HepG2 (cell line): Measurements from ENCODE around the gene ARMC5. TPM values are rescaled to one million over a fixed set of nuclear protein-coding genes. Genes with fewer than 3 reads are reported as not detected.

ENCODE experiments used
- AKNA ChIP-seq: sonication (generic); formaldehyde crosslinking; IDR thresholded peaks from 2 replicates; pipeline ENCODE4 v1.4.0; 2020; ENCODE audit warnings: missing genetic modification reagents, borderline replicate concordance
- DNMT3B ChIP-seq: conservative IDR thresholded peaks from 2 replicates; pipeline ENCODE4 v1.6.1; 2016; ENCODE audit warnings: missing biosample characterization, control low read depth
- GPBP1L1 ChIP-seq: sonication (generic); formaldehyde crosslinking; IDR thresholded peaks from 2 replicates; pipeline ENCODE4 v1.5.0; 2020; ENCODE audit warnings: mild to moderate bottlenecking, missing genetic modification reagents
- HNRNPH1 ChIP-seq: fragments of 200-400 bp; formaldehyde crosslinking; optimal IDR thresholded peaks from 2 replicates; pipeline ENCODE3; 2017; ENCODE audit warnings: mild to moderate bottlenecking, low read depth, low read length
- KAT7 ChIP-seq: IDR thresholded peaks from 2 replicates; pipeline ENCODE4 v1.6.1; 2018; ENCODE audit warnings: borderline replicate concordance, missing compliant biosample characterization
- MTERF4 ChIP-seq: sonication (generic); formaldehyde crosslinking; IDR thresholded peaks from 2 replicates; pipeline ENCODE4 v1.8.0; 2023; ENCODE audit warnings: mild to moderate bottlenecking, missing genetic modification reagents
- NFYB ChIP-seq: sonication (generic); formaldehyde crosslinking; IDR thresholded peaks from 2 replicates; pipeline ENCODE4 v1.4.0; 2020; ENCODE audit warnings: missing genetic modification reagents
- NR1H2 ChIP-seq: sonication (generic); formaldehyde crosslinking; IDR thresholded peaks from 2 replicates; pipeline ENCODE4 v1.8.1; 2022; ENCODE audit warnings: low read depth, missing genetic modification reagents, borderline replicate concordance
- PCBP2 ChIP-seq: fragments of 200-400 bp; formaldehyde crosslinking; optimal IDR thresholded peaks from 2 replicates; pipeline ENCODE3; 2018; ENCODE audit warnings: low read length, low read depth; ENCODE audit not compliant: poor library complexity, severe bottlenecking
- SATB2 ChIP-seq: sonication (generic); formaldehyde crosslinking; IDR thresholded peaks from 2 replicates; pipeline ENCODE4 v1.5.0; 2020; ENCODE audit warnings: missing genetic modification reagents
- UBTF ChIP-seq: sonication (generic); formaldehyde crosslinking; IDR thresholded peaks from 2 replicates; pipeline ENCODE4 v1.4.0; 2020; ENCODE audit warnings: mild to moderate bottlenecking, missing genetic modification reagents
- ZBTB7B ChIP-seq: sonication (generic); formaldehyde crosslinking; IDR thresholded peaks from 2 replicates; pipeline ENCODE4 v1.4.0; 2020; ENCODE audit warnings: missing genetic modification reagents
- ZKSCAN5 ChIP-seq: sonication (generic); formaldehyde crosslinking; IDR thresholded peaks from 2 replicates; pipeline ENCODE4 v1.5.1; 2020; ENCODE audit warnings: mild to moderate bottlenecking, missing genetic modification reagents
- ZNF383 ChIP-seq: sonication (generic); formaldehyde crosslinking; IDR thresholded peaks from 2 replicates; pipeline ENCODE4 v1.4.0; 2020; ENCODE audit warnings: missing genetic modification reagents, mild to moderate bottlenecking, borderline replicate concordance
- ZNF552 ChIP-seq: sonication (generic); formaldehyde crosslinking; IDR thresholded peaks from 2 replicates; pipeline ENCODE4 v1.9.0; 2022; ENCODE audit warnings: missing genetic modification reagents, mild to moderate bottlenecking, borderline replicate concordance
- ZNF577 ChIP-seq: sonication (generic); formaldehyde crosslinking; IDR thresholded peaks from 2 replicates; pipeline ENCODE4 v1.4.0; 2020; ENCODE audit warnings: mild to moderate bottlenecking, low read depth, missing genetic modification reagents, borderline replicate concordance
- ZNF710 ChIP-seq: sonication (generic); formaldehyde crosslinking; IDR thresholded peaks from 2 replicates; pipeline ENCODE4 v1.5.0; 2020; ENCODE audit warnings: mild to moderate bottlenecking, missing genetic modification reagents, borderline replicate concordance
- polyA plus RNA-seq, 8 experiments: library from polyadenylated mRNA; depleted of rRNA in 3 of 8; stranded (reverse) in 7 of 8; unstranded in 1 of 8; fragments of >200 nt; fragmentation: Illumina TruSeq in 4 of 8; extraction: Trizol in 4 of 8; gene quantifications; 2 replicates each; pipeline versions ENCODE4 v1.2.1 to v1.2.3, GENCODE V29; 2011 to 2016; ENCODE audit warnings: low read depth in 4 of 8, missing spikeins in 1 of 8, mixed read lengths in 1 of 8; ENCODE audit not compliant: insufficient read depth in 1 of 8
- total RNA-seq, 5 experiments: library from RNA; depleted of rRNA; stranded (reverse); fragments of >200 nt; fragmentation: Illumina TruSeq; extraction: Trizol; gene quantifications; 2 replicates each; pipeline ENCODE4 v1.2.3, GENCODE V29; 2016; ENCODE audit warnings: low read depth in 1 of 5

ARMC5 gene
- total and polyA plus RNA-seq, 2 of the 13 experiments (the other 11 are each of a cell fraction or from before 2014, with no cell fraction given) = 10.8 to 22.3 TPM

GRCh38 chr16:31451681-31452351 lies 7.5 kb upstream of the ARMC5 start (continued):
- 0 out of 2 replicates have a peak, but pooled peaks have one; percentile 18 for TF ChIP-seq ZNF710 (CRISPR knock-in tag)
- no peak for TF ChIP-seq ZKSCAN5 (CRISPR knock-in tag)
- no peak for TF ChIP-seq DNMT3B
- TF ChIP-seq KAT7 (CRISPR knock-in tag) = no peak
- TF ChIP-seq AKNA = no peak
- no peak for TF ChIP-seq NFYB (CRISPR knock-in tag)
- TF ChIP-seq ZBTB7B (CRISPR knock-in tag) = no peak
- TF ChIP-seq ZNF383 (CRISPR knock-in tag) = no peak
- no peak for TF ChIP-seq ZNF577
- 0 out of 2 replicates have a peak, but pooled peaks have one; percentile 58 for TF ChIP-seq MTERF4 (CRISPR knock-in tag)
- no peak for TF ChIP-seq SATB2
- TF ChIP-seq PCBP2 = no peak
- no peak for TF ChIP-seq NR1H2 (CRISPR knock-in tag)
- TF ChIP-seq UBTF (CRISPR knock-in tag) = 0 out of 2 replicates have a peak, but pooled peaks have one; percentile 36
- no peak for TF ChIP-seq GPBP1L1
- peak; percentile 36 for TF ChIP-seq HNRNPH1
- no peak for TF ChIP-seq ZNF552 (CRISPR knock-in tag)
